HG02943 (cell line): ENCODE data around the gene ADCY7.

Experiments used
- ATAC-seq: cut with Tn5 transposase; IDR thresholded peaks from one replicate; pipeline ENCODE4 v1.9.1; 2021; ENCODE audit warnings: mild to moderate bottlenecking, low read depth, moderate library complexity; ENCODE audit not compliant: unreplicated experiment

ADCY7 gene

DNA sequence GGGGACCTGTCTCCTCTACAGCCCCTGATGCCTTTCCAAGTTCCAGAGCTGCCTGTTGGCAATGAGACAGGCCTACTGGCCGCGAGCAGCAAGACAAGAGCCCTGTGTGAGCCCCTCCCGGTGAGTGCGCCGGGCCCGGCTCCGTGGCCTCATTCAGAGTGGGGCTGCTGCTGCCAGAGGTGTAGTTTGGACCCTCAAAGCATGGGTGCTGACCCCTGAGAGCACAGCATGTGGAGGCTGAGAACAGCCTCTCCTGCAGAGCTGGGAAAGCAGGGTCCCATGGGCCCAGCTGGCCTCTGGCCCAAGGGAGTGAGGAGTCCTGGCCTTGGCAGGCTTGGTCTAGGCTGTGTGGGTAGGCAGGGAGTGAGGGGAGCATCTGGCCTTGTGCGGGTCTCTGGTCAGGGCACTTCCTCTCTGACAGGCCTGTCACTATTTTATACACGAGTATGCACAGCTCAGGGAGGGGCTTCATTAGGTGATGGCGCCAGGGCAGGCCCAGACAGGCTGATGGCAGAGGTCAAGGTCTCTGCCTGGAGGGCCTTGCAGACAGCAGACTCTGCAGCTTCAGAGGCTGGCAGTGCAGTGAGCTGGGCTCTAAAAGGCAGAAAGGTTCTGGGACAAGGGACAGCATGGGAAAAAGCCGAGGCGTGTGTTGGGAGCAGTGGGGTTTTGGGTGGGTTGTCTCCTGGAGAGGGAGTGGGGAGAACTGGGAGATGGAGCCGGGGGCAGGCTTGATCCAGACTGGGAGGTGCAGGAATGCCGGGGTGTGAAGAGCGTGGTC is 43.4 kb downstream of the ADCY7 start:
- no peak for ATAC-seq

- ATAC-seq, result no peak
Observed at GRCh38 chr16:50310308-50311133, 44.2 kb downstream of the ADCY7 start.

GRCh38 chr16:50311134-50311528 is 44.8 kb downstream of the ADCY7 start:
- ATAC-seq, result no peak

DNA sequence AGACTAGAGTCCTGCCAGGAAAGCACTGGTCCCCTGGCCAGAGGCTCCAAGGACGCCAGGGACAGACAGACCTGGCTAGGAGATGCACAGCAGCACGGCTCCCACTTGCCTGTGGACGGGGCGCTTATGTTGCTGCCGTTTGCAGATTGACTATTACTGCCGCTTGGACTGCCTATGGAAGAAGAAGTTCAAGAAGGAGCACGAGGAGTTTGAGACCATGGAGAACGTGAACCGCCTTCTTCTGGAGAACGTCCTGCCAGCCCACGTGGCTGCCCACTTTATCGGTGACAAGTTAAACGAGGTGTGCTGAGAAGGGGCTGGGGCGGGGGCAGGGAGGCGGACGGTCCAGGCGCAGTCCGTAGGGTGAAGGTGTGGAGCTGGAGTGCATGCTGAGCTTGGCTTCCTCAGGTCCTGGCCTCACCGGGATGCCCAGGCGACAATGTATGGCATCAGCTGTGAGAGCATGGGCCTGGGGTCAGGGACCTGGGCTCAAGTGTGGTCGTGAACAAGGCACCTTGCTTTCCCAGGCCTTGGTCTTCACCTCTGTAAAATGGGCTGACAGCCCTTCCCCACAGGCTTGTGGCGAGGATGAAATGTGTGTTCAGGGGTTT is 45.6 kb downstream of the ADCY7 start:
- no peak for ATAC-seq

GRCh38 chr16:50313596-50314478 is 47.5 kb downstream of the ADCY7 start:
- ATAC-seq, result no peak

- no peak for ATAC-seq
Observed at GRCh38 chr16:50314665-50315064, 48.3 kb downstream of the ADCY7 start.

DNA sequence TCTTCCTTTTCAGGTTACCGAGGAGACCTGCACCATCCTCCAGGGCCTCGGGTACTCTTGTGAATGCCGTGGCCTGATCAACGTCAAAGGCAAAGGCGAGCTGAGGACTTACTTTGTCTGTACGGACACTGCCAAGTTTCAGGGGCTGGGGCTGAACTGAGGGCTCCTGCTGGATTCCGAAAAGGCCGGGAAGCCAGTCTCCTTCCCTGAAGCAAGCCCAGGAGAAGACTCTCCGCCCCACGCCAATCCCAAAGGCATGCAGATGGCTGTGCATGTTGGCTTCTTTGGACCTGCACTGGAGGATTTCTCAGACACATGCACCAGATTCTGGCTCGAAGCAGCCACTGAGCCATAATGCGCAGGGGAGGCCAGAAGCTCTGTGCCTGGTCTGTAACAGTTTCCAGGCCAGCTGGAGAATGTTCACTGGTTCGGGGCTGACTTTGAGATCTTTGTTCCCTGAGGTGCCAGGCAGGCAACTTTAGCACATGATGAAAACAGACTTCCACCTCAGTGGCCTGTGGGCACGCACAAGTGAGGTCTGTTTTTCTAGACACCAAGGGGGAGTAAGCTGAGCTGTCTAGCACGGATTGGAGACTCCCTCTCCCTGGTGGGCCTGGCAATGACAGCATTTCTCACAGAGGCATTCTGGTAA is 49.1 kb downstream of the ADCY7 start:
- ATAC-seq, result no peak

DNA sequence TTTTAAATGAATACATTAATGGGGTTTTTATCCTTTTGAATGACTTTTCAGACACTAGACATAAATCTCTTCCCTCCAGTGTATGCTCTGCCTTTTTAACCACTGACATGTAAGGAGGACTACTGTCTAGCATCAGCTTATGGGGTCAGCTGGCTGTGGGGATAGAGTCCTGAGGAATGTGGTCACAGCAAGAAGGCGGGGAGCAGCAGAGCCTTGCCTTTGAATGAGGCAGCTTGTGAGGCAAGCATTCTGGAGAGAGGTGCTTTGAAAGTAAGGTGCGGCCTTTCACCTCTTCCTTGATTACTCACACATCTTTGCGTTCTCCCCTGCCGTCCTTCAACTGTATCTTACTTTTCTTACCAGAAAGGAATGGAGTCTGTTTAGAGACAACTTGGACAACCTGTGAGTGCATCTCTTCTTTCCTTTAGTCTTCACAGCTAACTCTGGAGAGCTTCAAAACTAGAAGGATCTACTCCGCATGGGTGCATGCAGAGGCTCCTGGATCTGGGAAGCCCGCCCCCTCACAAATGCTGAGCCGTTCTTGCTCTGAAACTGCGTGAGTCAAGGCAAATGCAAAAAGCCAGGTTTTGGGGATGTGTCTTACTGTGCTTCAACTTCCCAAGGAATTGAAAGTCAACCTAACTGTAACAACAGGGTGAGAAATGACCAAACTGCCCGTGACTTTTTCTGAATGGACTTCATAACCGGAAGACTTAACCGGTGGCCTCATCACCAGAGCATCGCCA is 49.9 kb downstream of the ADCY7 start:
- ATAC-seq, result no peak

- ATAC-seq, result no peak
Observed at GRCh38 chr16:50316848-50317630, 50.7 kb downstream of the ADCY7 start.

DNA sequence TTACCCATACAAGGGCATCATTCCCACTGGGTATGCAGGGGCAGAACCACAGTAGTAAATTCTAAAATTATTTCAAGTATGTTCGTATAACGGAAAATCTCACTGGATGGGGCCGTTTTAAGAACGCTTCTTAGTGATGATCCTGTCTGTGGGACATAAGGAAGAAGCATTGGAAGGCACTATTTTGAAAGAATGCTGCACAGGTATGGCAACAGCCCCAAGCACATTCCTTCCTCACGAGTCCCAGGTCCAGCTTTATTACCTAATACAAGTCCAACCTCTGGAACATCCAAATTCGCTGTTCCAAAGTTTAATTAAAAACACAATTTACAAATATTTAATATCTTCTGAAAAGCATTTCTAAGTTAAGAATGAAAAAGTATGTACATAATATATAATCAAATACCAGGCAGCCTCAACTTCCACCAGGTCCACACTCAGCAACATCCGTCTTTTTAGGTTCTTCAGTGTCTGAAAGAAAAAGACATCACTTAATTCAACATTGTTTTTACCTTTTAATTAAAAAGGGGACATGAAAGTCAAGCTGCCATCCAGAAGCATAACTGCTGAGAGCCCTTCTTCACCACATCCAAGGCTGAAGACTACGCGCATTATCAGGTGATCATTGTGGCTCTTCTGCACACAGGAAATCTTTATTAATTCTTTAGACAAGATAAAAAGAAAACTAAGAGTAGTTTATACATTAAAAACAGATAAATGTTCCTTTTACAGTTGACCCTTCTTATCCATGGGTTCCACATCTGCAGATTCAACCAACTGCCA is 52.6 kb downstream of the ADCY7 start:
- no peak for ATAC-seq

DNA sequence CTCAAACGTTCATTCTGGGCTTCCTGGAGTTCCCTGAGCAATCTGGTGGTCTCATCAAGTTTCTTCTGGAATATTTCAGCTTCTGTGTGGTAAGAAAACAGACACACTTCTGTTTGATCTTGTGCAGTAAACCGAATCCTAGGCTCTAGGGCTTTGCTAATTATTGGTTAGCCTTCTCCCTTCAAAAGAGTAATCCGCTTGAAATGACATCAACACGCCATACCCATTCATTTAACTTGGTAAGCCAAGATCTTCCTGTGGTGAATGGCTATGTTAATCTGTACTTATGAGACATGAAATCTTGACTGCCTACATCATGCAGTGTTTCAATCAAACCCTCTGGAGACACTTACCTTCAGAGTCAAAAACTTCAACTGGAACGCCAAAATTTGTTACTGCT is 54.0 kb downstream of the ADCY7 start:
- no peak for ATAC-seq

DNA sequence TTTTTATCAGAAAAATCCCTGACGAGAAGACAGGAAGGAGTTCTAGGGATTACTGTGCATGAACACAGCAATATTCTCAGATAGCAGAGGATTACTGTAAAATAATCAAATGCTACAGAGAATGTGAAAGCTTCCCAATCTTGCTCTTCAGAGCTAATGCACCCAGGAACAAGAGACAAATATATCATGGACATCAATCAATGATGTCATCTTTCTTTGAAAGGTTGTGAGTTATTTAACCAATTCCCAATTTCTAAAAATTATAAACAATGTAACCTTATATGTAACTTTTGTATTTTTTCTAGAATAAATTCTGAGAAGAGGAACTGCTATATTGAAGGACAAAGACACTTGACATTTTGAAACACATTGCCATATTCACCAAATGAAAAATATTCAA is 56.0 kb downstream of the ADCY7 start:
- ATAC-seq, result no peak

GRCh38 chr16:50323335-50324011 is 57.1 kb downstream of the ADCY7 start:
- no peak for ATAC-seq

DNA sequence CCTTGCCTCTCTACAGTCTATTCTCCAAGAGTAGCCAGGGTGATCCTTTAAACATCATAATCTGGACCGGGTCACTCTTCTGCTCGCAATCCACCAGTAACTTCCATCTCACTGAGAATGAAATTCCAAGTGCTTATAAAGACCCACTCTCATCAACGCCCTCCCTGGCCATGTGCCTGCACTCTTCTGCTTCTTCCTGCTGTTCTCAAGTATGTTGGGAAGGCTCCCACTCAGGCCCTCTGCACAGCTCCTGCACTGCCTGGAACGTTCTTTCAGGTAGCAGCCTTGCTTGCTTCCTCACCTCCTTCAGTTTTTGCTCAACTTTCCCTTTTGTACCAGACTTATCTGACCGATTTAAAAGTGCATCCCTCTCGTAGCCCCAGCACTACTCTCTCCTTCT is 58.0 kb downstream of the ADCY7 start:
- ATAC-seq, result no peak

DNA sequence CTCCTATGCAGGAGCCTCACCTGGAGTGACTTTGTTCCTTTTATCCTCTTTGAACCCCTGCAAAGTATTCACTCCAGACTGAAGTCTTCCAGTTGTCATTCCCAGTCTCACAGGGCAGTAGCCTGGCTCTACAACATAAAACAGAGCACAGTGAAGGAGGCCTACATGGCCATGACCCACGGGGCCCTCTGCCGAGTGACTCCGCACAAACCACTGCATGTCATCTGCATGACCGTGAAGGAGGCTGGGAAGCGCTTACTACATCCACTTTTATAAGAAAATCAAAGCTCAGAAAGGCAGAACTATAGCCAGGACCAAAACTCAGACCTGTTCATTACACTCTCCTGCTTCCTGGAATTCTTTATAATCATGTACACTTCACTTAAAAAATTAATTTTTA is 59.9 kb downstream of the ADCY7 start:
- no peak for ATAC-seq

GRCh38 chr16:50326835-50327465 is 60.6 kb downstream of the ADCY7 start:
- ATAC-seq, result no peak
